Endothelial cell (in vitro differentiated cells): Measurements from ENCODE around the gene KIF17. TPM values are rescaled to one million over a fixed set of nuclear protein-coding genes. Genes with fewer than 3 reads are reported as not detected.

Experiments
- DNase-seq: peaks from one replicate; pipeline ENCODE4 v3.0.0; 2021; ENCODE audit warnings: low spot score
- H3K27ac Mint-ChIP-seq: one replicate; pipeline ENCODE4 v1.8.0; 2021; ENCODE audit warnings: mixed read lengths, inconsistent platforms; ENCODE audit not compliant: unreplicated experiment
- H3K27me3 Mint-ChIP-seq: one replicate; pipeline ENCODE4 v1.8.0; 2021; ENCODE audit warnings: mild to moderate bottlenecking, moderate library complexity, mixed read lengths, inconsistent platforms; ENCODE audit not compliant: unreplicated experiment
- H3K36me3 Mint-ChIP-seq: one replicate; pipeline ENCODE4 v1.8.0; 2021; ENCODE audit warnings: mild to moderate bottlenecking, low read depth, mixed read lengths, inconsistent platforms; ENCODE audit not compliant: unreplicated experiment
- H3K4me1 Mint-ChIP-seq: one replicate; pipeline ENCODE4 v1.8.0; 2021; ENCODE audit warnings: mild to moderate bottlenecking, mixed read lengths, inconsistent platforms; ENCODE audit not compliant: unreplicated experiment
- H3K4me3 Mint-ChIP-seq: one replicate; pipeline ENCODE4 v1.8.0; 2021; ENCODE audit warnings: mild to moderate bottlenecking, mixed read lengths, inconsistent platforms; ENCODE audit not compliant: unreplicated experiment
- H3K9me3 Mint-ChIP-seq: one replicate; pipeline ENCODE4 v1.8.0; 2021; ENCODE audit warnings: mixed read lengths, inconsistent platforms; ENCODE audit not compliant: unreplicated experiment
- total RNA-seq: library from RNA; stranded (reverse); fragmentation: NEBNext Ultra II Directional; extraction: Animal tissue kit (Norgen Biotek cat#: 25700); gene quantifications from one replicate; pipeline ENCODE4 v1.2.1, GENCODE V29; 2021; ENCODE audit not compliant: unreplicated experiment
- TF ChIP-seq, protein P1 (sequence below): fragments of 200-600 bp; sonication (generic); IDR thresholded peaks from one replicate; pipeline ENCODE4 v1.5.0; 2021; ENCODE audit warnings: antibody characterized with exemption; ENCODE audit not compliant: unreplicated experiment

KIF17 gene
- total RNA-seq, 1 donor from 2014 or later, result 1.8 TPM

DNA sequence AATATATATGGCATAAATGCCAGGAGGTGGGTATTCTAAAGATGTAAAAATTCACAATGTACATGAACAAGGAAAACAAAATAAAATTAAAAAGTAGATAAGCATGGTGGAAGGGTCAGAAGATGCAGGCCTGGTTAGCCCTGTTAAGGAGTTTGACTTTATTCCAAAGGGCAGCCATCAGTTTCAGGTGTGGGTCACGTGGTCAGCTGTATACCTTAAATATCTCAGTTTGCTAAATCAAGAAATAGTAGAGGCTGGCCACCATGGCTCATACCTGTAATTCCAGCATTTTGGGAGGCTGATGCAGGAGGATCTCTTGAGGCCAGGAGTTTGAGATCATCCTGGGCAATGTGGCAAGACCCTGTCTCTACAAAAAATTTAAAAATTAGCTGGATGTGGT, 93.1 kb downstream of the KIF17 start:
- Mint-ChIP-seq H3K27ac (no peak overlapping the region), H3K36me3 (no peaks in the 10 kb centered on the region), H3K27me3 (peaks cover 2% of the 10 kb centered on the region), H3K4me1 (no peaks in the 10 kb centered on the region), H3K4me3 (no peak overlapping the region), H3K9me3 (no peaks in the 10 kb centered on the region)
- TF ChIP-seq, protein P1, sequence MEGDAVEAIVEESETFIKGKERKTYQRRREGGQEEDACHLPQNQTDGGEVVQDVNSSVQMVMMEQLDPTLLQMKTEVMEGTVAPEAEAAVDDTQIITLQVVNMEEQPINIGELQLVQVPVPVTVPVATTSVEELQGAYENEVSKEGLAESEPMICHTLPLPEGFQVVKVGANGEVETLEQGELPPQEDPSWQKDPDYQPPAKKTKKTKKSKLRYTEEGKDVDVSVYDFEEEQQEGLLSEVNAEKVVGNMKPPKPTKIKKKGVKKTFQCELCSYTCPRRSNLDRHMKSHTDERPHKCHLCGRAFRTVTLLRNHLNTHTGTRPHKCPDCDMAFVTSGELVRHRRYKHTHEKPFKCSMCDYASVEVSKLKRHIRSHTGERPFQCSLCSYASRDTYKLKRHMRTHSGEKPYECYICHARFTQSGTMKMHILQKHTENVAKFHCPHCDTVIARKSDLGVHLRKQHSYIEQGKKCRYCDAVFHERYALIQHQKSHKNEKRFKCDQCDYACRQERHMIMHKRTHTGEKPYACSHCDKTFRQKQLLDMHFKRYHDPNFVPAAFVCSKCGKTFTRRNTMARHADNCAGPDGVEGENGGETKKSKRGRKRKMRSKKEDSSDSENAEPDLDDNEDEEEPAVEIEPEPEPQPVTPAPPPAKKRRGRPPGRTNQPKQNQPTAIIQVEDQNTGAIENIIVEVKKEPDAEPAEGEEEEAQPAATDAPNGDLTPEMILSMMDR, result no peak
- no peak for DNase-seq

DNA sequence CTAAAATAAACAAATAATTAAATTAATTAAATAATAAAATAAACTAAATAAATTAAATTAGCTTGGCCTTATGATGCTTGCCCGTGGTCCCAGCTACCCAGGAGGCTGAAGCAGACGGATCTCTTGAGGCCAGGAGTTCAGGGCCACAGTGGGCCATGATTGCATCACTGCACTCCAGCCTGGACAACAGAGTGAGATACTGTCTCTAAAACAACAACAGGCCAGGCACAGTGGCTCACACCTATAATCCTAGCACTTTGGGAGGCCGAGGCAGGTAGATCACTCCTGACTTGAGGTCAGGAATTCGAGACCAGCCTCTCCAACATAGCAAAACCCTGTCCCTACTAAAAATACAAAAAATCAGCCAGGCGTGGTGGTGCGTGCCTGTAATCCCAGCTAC, 96.8 kb downstream of the KIF17 start:
- Mint-ChIP-seq H3K9me3 (no peaks in the 10 kb centered on the region), H3K27ac (no peak overlapping the region), H3K27me3 (peaks cover 2% of the 10 kb centered on the region), H3K36me3 (no peaks in the 10 kb centered on the region), H3K4me3 (no peak overlapping the region), H3K4me1 (peaks cover 5% of the 10 kb centered on the region)
- TF ChIP-seq, protein P1, result no peak
- no peak for DNase-seq

DNA sequence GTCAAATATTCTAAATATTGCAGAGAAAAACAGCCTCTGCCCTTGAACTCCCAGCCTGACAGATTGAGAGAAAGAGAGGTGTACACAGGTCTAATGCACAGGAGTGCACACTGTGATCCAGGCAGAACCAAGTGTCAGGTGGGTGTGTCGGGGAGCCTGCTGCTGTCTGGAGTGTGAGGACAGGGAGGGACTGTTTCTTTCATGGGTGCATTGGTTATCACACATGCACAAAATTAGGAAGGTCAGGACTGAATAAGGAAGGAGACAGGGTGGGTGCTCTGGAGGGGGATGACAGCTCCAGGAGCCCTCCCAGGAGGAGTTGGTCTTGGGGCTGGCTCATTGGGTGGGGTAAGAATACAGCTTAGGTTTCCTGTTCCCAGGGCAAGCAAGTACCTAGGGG, 97.8 kb downstream of the KIF17 start:
- no peak for DNase-seq
- TF ChIP-seq, protein P1, result no peak
- Mint-ChIP-seq H3K27me3 (no peaks in the 10 kb centered on the region), H3K9me3 (no peaks in the 10 kb centered on the region), H3K4me1 (peaks cover 5% of the 10 kb centered on the region), H3K36me3 (no peaks in the 10 kb centered on the region), H3K4me3 (no peak overlapping the region), H3K27ac (no peak overlapping the region)

DNA sequence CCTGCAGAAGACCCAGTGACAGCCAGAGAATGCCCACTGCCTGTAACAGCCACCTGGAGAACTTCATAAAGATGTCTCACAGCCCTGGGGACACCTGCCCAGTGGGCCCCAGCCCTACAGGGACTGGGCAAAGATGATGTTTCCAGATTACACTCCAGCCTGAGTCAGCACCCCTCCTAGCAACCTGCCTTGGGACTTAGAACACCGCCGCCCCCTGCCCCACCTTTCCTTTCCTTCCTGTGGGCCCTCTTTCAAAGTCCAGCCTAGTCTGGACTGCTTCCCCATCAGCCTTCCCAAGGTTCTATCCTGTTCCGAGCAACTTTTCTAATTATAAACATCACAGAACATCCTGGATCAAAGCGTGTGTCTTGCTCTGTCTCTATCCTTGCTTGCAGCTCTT, 99.3 kb downstream of the KIF17 start:
- Mint-ChIP-seq H3K4me1 (peaks cover 5% of the 10 kb centered on the region), H3K9me3 (no peaks in the 10 kb centered on the region), H3K4me3 (no peak overlapping the region), H3K27ac (no peak overlapping the region), H3K27me3 (no peaks in the 10 kb centered on the region), H3K36me3 (no peaks in the 10 kb centered on the region)
- TF ChIP-seq, protein P1, result no peak
- DNase-seq, result no peak

DNA sequence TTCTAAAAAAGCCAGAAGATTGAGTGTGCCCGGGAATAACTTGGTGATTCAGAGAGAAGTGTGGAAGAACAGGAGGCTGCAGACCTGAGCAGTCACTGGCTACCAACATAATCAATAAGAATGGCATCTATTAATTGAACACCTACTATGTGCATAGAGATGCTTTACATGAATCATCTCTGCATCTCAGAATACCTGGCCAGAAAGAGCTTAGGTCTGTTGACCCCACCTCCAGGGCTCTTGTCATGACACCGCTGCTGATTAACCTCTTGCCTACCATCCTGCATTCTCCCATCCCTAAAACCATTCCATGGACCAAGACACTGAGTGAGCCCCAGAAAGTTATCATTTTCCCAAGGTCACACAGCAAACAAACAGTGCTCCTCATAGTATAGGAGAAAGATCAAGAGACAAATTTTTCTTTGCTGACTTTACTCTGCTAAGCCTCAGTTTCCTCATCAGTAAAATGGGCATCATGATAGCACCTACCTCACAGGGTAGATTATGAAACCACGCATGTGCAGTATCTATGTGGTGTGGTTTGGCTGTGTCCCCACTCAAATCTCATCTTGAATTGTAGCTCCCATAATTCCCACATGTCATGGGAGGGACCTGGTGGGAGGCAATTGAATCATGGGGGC, 100.8 kb downstream of the KIF17 start:
- TF ChIP-seq, protein P1, result no peak
- no peaks in the 10 kb centered on the region for H3K9me3 Mint-ChIP-seq
- no peak for DNase-seq
- no peak overlapping the region for H3K27ac Mint-ChIP-seq
- no peak overlapping the region for H3K4me3 Mint-ChIP-seq
- no peaks in the 10 kb centered on the region for H3K36me3 Mint-ChIP-seq
- peaks cover 5% of the 10 kb centered on the region for H3K4me1 Mint-ChIP-seq
- peaks cover 2% of the 10 kb centered on the region for H3K27me3 Mint-ChIP-seq
